ENCODE data around the gene VSNL1. TPM values are rescaled to one million over a fixed set of nuclear protein-coding genes. Genes with fewer than 3 reads are reported as not detected.

The VSNL1 gene
- total RNA-seq = 2.1 TPM

GRCh38 chr2:17540093-17540812 lies at the start of gene VSNL1:
VSNL1 (plus strand) TSS chr2:17540696; CDS start chr2:17592075, 51,379 bp downstream.
- no peaks in the 10 kb centered on the region for H3K36me3 ChIP-seq (ENCODE audit: control insufficient read depth in 3 of 3, insufficient read depth in 3 of 3, low read length in 3 of 3)
- H3K27ac ChIP-seq (ENCODE audit: low read depth, low read length) = peak within 1 kb of the TSS; percentile 62
- H3K27me3 ChIP-seq (ENCODE audit: control insufficient read depth in 3 of 3, insufficient read depth in 3 of 3, low read length in 3 of 3) = peaks cover 8 to 53% (median 13%) of the 10 kb centered on the region in 3 donors
- no peaks in the 10 kb centered on the region for H3K9me3 ChIP-seq (ENCODE audit: control insufficient read depth in 3 of 3, low read length in 3 of 3)
- H3K4me3 ChIP-seq (ENCODE audit: low read length in 3 of 3) = peak within 1 kb of the TSS; percentile 69 to 83 (median 76)
- peak within 1 kb of the TSS; percentile 51 to 80 (median 72) for H3K9ac ChIP-seq (ENCODE audit: low read depth in 1 of 3, low read length in 3 of 3)
- H3K4me1 ChIP-seq (ENCODE audit: control insufficient read depth in 3 of 3, insufficient read depth in 3 of 3, low read length in 3 of 3) = peaks cover 17 to 24% (median 22%) of the 10 kb centered on the region in 3 donors

GRCh38 chr2:17495590-17495989 lies 44.9 kb upstream of the VSNL1 start:
- H3K27ac ChIP-seq (ENCODE audit: low read depth, low read length) = no peak overlapping the region
- H3K4me1 ChIP-seq (ENCODE audit: control insufficient read depth in 3 of 3, insufficient read depth in 3 of 3, low read length in 3 of 3) = no peaks in the 10 kb centered on the region
- no peaks in the 10 kb centered on the region for H3K9me3 ChIP-seq (ENCODE audit: control insufficient read depth in 3 of 3, low read length in 3 of 3)
- H3K36me3 ChIP-seq (ENCODE audit: control insufficient read depth in 3 of 3, insufficient read depth in 3 of 3, low read length in 3 of 3) = no peaks in the 10 kb centered on the region
- no peak overlapping the region for H3K4me3 ChIP-seq (ENCODE audit: low read length in 3 of 3)
- no peak overlapping the region for H3K9ac ChIP-seq (ENCODE audit: low read depth in 1 of 3, low read length in 3 of 3)
- no peaks in the 10 kb centered on the region for H3K27me3 ChIP-seq (ENCODE audit: control insufficient read depth in 3 of 3, insufficient read depth in 3 of 3, low read length in 3 of 3)

- H3K4me3 ChIP-seq (ENCODE audit: low read length in 3 of 3) = no peak overlapping the region
- no peak overlapping the region for H3K9ac ChIP-seq (ENCODE audit: low read depth in 1 of 3, low read length in 3 of 3)
- no peaks in the 10 kb centered on the region for H3K27me3 ChIP-seq (ENCODE audit: control insufficient read depth in 3 of 3, insufficient read depth in 3 of 3, low read length in 3 of 3)
- H3K27ac ChIP-seq (ENCODE audit: low read depth, low read length) = no peak overlapping the region
- H3K36me3 ChIP-seq (ENCODE audit: control insufficient read depth in 3 of 3, insufficient read depth in 3 of 3, low read length in 3 of 3) = no peaks in the 10 kb centered on the region
- no peaks in the 10 kb centered on the region for H3K4me1 ChIP-seq (ENCODE audit: control insufficient read depth in 3 of 3, insufficient read depth in 3 of 3, low read length in 3 of 3)
- H3K9me3 ChIP-seq (ENCODE audit: control insufficient read depth in 3 of 3, low read length in 3 of 3) = no peaks in the 10 kb centered on the region
Measured at GRCh38 chr2:17497718-17498117, 42.8 kb upstream of the VSNL1 start.

- Histone ChIP-seq H3K9ac (ENCODE audit: low read depth in 1 of 3, low read length in 3 of 3) (no peak overlapping the region), H3K9me3 (ENCODE audit: control insufficient read depth in 3 of 3, low read length in 3 of 3) (no peaks in the 10 kb centered on the region), H3K4me3 (ENCODE audit: low read length in 3 of 3) (no peak overlapping the region), H3K27me3 (ENCODE audit: control insufficient read depth in 3 of 3, insufficient read depth in 3 of 3, low read length in 3 of 3) (no peaks in the 10 kb centered on the region), H3K36me3 (ENCODE audit: control insufficient read depth in 3 of 3, insufficient read depth in 3 of 3, low read length in 3 of 3) (no peaks in the 10 kb centered on the region), H3K27ac (ENCODE audit: low read depth, low read length) (no peak overlapping the region), H3K4me1 (ENCODE audit: control insufficient read depth in 3 of 3, insufficient read depth in 3 of 3, low read length in 3 of 3) (no peaks in the 10 kb centered on the region)
Measured at GRCh38 chr2:17506736-17507616, 33.5 kb upstream of the VSNL1 start.

GRCh38 chr2:17515652-17516051 lies 24.8 kb upstream of the VSNL1 start:
- Histone ChIP-seq H3K4me3 (ENCODE audit: low read length in 3 of 3) (no peak overlapping the region), H3K4me1 (ENCODE audit: control insufficient read depth in 3 of 3, insufficient read depth in 3 of 3, low read length in 3 of 3) (peaks cover 0 to 6% (median 2%) of the 10 kb centered on the region in 3 donors), H3K9me3 (ENCODE audit: control insufficient read depth in 3 of 3, low read length in 3 of 3) (no peaks in the 10 kb centered on the region), H3K27ac (ENCODE audit: low read depth, low read length) (no peak overlapping the region), H3K36me3 (ENCODE audit: control insufficient read depth in 3 of 3, insufficient read depth in 3 of 3, low read length in 3 of 3) (no peaks in the 10 kb centered on the region), H3K9ac (ENCODE audit: low read depth in 1 of 3, low read length in 3 of 3) (no peak overlapping the region), H3K27me3 (ENCODE audit: control insufficient read depth in 3 of 3, insufficient read depth in 3 of 3, low read length in 3 of 3) (peaks cover 0 to 5% (median 0%) of the 10 kb centered on the region in 3 donors)

- Histone ChIP-seq H3K27ac (ENCODE audit: low read depth, low read length) (peak overlapping the region; percentile 88), H3K4me1 (ENCODE audit: control insufficient read depth in 3 of 3, insufficient read depth in 3 of 3, low read length in 3 of 3) (peaks cover 0 to 6% (median 2%) of the 10 kb centered on the region in 3 donors), H3K4me3 (ENCODE audit: low read length in 3 of 3) (peak overlapping the region; percentile 48 to 72 (median 64)), H3K27me3 (ENCODE audit: control insufficient read depth in 3 of 3, insufficient read depth in 3 of 3, low read length in 3 of 3) (peaks cover 0 to 5% (median 0%) of the 10 kb centered on the region in 3 donors), H3K9me3 (ENCODE audit: control insufficient read depth in 3 of 3, low read length in 3 of 3) (no peaks in the 10 kb centered on the region), H3K9ac (ENCODE audit: low read depth in 1 of 3, low read length in 3 of 3) (peak overlapping the region; percentile 55 to 84 (median 79)), H3K36me3 (ENCODE audit: control insufficient read depth in 3 of 3, insufficient read depth in 3 of 3, low read length in 3 of 3) (no peaks in the 10 kb centered on the region)
Measured at GRCh38 chr2:17517481-17518211, 22.9 kb upstream of the VSNL1 start.

- Histone ChIP-seq H3K4me3 (ENCODE audit: low read length in 3 of 3) (peak within 1 kb of the TSS; percentile 48 to 72 (median 64)), H3K9me3 (ENCODE audit: control insufficient read depth in 3 of 3, low read length in 3 of 3) (no peaks in the 10 kb centered on the region), H3K4me1 (ENCODE audit: control insufficient read depth in 3 of 3, insufficient read depth in 3 of 3, low read length in 3 of 3) (peaks cover 0 to 6% (median 2%) of the 10 kb centered on the region in 3 donors), H3K9ac (ENCODE audit: low read depth in 1 of 3, low read length in 3 of 3) (peak within 1 kb of the TSS; percentile 71 to 84 (median 79)), H3K27ac (ENCODE audit: low read depth, low read length) (peak within 1 kb of the TSS; percentile 88), H3K27me3 (ENCODE audit: control insufficient read depth in 3 of 3, insufficient read depth in 3 of 3, low read length in 3 of 3) (peaks cover 0 to 5% (median 0%) of the 10 kb centered on the region in 3 donors), H3K36me3 (ENCODE audit: control insufficient read depth in 3 of 3, insufficient read depth in 3 of 3, low read length in 3 of 3) (no peaks in the 10 kb centered on the region)
Measured at GRCh38 chr2:17518212-17519154, 22.0 kb upstream of the VSNL1 start, which contains the start of gene RAD51AP2. RAD51AP2 (minus strand) TSS chr2:17518440; CDS start chr2:17518415, 25 bp downstream.

GRCh38 chr2:17519486-17519885 lies 21.0 kb upstream of the VSNL1 start:
- Histone ChIP-seq H3K9me3 (ENCODE audit: control insufficient read depth in 3 of 3, low read length in 3 of 3) (no peaks in the 10 kb centered on the region), H3K36me3 (ENCODE audit: control insufficient read depth in 3 of 3, insufficient read depth in 3 of 3, low read length in 3 of 3) (no peaks in the 10 kb centered on the region), H3K27ac (ENCODE audit: low read depth, low read length) (no peak overlapping the region), H3K4me3 (ENCODE audit: low read length in 3 of 3) (no peak overlapping the region), H3K4me1 (ENCODE audit: control insufficient read depth in 3 of 3, insufficient read depth in 3 of 3, low read length in 3 of 3) (peaks cover 0 to 6% (median 2%) of the 10 kb centered on the region in 3 donors), H3K9ac (ENCODE audit: low read depth in 1 of 3, low read length in 3 of 3) (no peak overlapping the region), H3K27me3 (ENCODE audit: control insufficient read depth in 3 of 3, insufficient read depth in 3 of 3, low read length in 3 of 3) (peaks cover 0 to 8% (median 0%) of the 10 kb centered on the region in 3 donors)

- H3K9me3 ChIP-seq (ENCODE audit: control insufficient read depth in 3 of 3, low read length in 3 of 3) = no peaks in the 10 kb centered on the region
- no peak overlapping the region for H3K9ac ChIP-seq (ENCODE audit: low read depth in 1 of 3, low read length in 3 of 3)
- peaks cover 0 to 6% (median 2%) of the 10 kb centered on the region in 3 donors for H3K4me1 ChIP-seq (ENCODE audit: control insufficient read depth in 3 of 3, insufficient read depth in 3 of 3, low read length in 3 of 3)
- peaks cover 0 to 8% (median 0%) of the 10 kb centered on the region in 3 donors for H3K27me3 ChIP-seq (ENCODE audit: control insufficient read depth in 3 of 3, insufficient read depth in 3 of 3, low read length in 3 of 3)
- no peak overlapping the region for H3K27ac ChIP-seq (ENCODE audit: low read depth, low read length)
- no peaks in the 10 kb centered on the region for H3K36me3 ChIP-seq (ENCODE audit: control insufficient read depth in 3 of 3, insufficient read depth in 3 of 3, low read length in 3 of 3)
- H3K4me3 ChIP-seq (ENCODE audit: low read length in 3 of 3) = no peak overlapping the region
Measured at GRCh38 chr2:17520761-17521160, 19.7 kb upstream of the VSNL1 start.

All from skeletal muscle tissue (tissue), 4 donors.